ENCODE data around the gene HOXA7.

HOXA7 gene

GRCh38 chr7:27177795-27178320, 21.4 kb upstream of the HOXA7 start:
- H3K27ac ChIP-seq, result no peak overlapping the region
- TF ChIP-seq ZFX (IDR thresholded peaks at IDR 0.05; ENCODE audit: borderline replicate concordance), result no peak
- TF ChIP-seq CTCF (IDR thresholded peaks at IDR 0.05), result no peak

- TF ChIP-seq CTCF (IDR thresholded peaks at IDR 0.05) (no peak), ZFX (IDR thresholded peaks at IDR 0.05; ENCODE audit: borderline replicate concordance) (no peak)
- H3K27ac ChIP-seq, result no peak overlapping the region
These were observed 20.7 kb upstream of the HOXA7 start for GRCh38 chr7:27176962-27177794.

- no peak for TF ChIP-seq ZFX (IDR thresholded peaks at IDR 0.05; ENCODE audit: borderline replicate concordance)
- no peak for TF ChIP-seq CTCF (IDR thresholded peaks at IDR 0.05)
- H3K27ac ChIP-seq, result no peak overlapping the region
These were observed 20.0 kb upstream of the HOXA7 start for GRCh38 chr7:27176524-27176845.

GRCh38 chr7:27175626-27176523, 19.4 kb upstream of the HOXA7 start:
- no peak overlapping the region for H3K27ac ChIP-seq
- TF ChIP-seq ZFX (IDR thresholded peaks at IDR 0.05; ENCODE audit: borderline replicate concordance), result no peak
- no peak for TF ChIP-seq CTCF (IDR thresholded peaks at IDR 0.05)

GRCh38 chr7:27174874-27175625, 18.6 kb upstream of the HOXA7 start:
- H3K27ac ChIP-seq, result peak overlapping the region; percentile 81
- TF ChIP-seq ZFX (IDR thresholded peaks at IDR 0.05; ENCODE audit: borderline replicate concordance) (no peak), CTCF (IDR thresholded peaks at IDR 0.05) (no peak)

- peak within 1 kb of the TSS; percentile 81 for H3K27ac ChIP-seq
- TF ChIP-seq ZFX (IDR thresholded peaks at IDR 0.05; ENCODE audit: borderline replicate concordance) (no peak), CTCF (IDR thresholded peaks at IDR 0.05) (no peak)
These were observed 17.7 kb upstream of the HOXA7 start, which contains the start of gene HOXA10 for GRCh38 chr7:27173956-27174873. HOXA10 (minus strand) TSS chr7:27174320; CDS start chr7:27174306, 14 bp downstream.
